Measurements from ENCODE around the gene NLGN1.

The NLGN1 gene

GRCh38 chr3:173923204-173923603, 525.7 kb downstream of the NLGN1 start:
- no peak for DNase-seq

- no peak for DNase-seq
Measured at GRCh38 chr3:173930251-173930650, 532.7 kb downstream of the NLGN1 start.

DNA sequence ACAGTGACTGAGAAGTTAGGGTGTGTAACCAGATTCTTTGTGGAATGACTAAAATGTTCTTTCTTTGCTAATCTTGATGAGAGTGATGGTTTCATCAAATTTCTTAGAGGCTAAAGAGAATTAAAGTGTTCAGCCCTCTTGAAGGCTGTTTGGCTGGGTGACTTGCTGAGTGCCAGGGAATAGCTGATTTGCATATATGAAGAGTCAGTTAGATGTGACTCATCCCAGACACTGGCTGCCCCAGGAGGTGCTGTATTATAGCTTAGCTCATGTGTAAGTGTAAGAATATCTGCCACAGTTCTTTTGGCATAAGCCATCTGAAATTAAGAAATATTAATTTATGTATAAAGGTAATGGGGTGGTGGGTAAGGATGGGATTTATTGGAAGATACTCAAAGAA, 535.1 kb downstream of the NLGN1 start:
- DNase-seq = no peak

DNA sequence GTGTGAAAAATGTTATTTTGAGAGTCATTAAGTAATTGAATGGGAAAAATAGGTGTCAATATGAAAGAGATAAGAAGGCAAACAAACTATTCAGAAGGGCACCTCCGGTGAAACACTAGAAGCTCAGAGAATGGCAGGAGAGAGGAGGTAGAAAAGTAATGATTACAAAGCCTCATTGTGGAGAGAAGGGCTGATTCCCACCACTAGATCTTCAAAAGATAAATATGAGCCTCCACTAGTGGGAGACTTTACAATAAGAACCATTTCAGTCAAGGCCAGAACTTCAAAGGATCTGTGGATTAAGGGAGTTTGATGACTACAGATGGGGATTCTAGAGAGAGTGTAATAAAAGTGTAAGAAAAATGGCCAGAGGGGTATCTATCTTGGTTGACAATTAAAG, 535.6 kb downstream of the NLGN1 start:
- DNase-seq = no peak

DNA sequence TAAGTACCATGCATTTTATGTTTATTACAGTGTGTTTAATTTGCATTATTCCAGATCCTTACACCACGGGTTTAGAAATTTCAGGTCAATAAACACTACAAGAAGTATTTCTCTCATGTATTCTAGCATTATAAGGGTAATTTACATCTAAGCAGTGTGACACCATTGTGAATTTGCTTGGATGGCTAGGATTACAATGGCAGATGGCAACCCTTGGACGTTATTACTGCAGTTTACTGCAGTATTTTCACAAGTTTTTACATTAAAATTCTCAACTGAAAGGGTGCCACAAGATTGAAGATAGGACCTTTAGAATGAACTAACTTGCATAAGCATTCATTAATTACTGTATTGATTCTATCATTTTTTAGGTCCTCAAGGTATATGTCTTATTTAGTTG, 538.8 kb downstream of the NLGN1 start:
- DNase-seq = no peak

DNA sequence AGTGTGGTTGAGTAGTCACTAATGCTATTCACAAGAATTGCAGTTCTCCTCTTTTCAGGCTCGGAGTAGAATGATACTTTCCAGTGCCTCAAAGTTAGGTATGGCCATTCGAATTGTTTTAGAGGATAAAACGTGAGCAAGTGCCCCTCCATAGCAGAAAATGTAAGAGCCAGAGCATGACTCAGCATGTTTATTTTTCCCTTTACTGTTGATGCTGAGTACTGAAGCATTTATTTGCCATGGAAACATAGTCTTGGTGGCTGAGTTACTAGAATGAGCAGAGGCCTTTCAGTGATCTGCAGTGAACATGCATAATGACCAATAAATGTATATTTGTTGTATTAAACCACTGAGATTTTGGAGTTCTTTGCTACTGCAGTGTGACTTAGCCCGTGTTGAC, 540.6 kb downstream of the NLGN1 start:
- no peak for DNase-seq

GRCh38 chr3:173938616-173939015, 541.1 kb downstream of the NLGN1 start:
- no peak for DNase-seq

GRCh38 chr3:173939331-173939730, 541.8 kb downstream of the NLGN1 start:
- no peak for DNase-seq

DNA sequence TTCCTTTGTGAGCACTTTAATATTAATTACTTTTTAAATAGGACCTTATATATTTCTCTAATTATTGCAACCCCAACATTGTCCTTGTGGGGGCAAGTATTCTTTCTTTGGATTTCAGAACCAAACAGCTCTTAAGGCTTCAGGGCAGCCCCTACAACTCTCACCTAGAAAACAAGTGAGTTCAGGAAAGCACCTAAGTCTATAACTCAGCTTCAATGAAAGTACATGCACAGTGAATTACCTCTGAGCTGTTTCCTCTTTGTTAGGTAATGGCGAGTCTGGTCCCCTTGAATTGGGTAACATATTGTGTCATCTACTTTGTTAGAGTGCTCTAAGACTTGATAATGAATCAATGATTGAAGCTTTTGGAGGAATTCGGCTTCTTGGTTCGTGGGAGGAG, 545.7 kb downstream of the NLGN1 start:
- no peak for DNase-seq

DNA sequence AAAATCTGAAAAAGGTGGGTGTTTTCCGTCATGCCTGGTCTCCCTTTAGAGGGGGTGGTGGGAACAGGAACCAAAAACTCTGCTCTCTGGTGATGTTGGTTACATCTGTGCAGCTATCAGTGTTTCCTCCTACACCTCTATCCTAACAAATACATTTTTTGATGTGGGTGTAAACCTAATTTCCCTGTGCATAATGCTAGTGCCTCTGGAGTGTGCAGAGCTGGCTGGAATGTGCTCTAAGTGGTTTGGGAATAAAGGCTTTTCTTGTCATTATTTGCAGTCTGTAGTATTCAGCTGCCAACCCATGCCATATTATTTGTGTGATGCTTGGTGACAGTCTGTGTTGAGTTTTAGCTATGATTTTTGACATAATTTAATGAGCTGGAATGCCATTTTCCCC, 547.6 kb downstream of the NLGN1 start:
- no peak for DNase-seq

GRCh38 chr3:173945806-173946205, 548.3 kb downstream of the NLGN1 start:
- no peak for DNase-seq

DNA sequence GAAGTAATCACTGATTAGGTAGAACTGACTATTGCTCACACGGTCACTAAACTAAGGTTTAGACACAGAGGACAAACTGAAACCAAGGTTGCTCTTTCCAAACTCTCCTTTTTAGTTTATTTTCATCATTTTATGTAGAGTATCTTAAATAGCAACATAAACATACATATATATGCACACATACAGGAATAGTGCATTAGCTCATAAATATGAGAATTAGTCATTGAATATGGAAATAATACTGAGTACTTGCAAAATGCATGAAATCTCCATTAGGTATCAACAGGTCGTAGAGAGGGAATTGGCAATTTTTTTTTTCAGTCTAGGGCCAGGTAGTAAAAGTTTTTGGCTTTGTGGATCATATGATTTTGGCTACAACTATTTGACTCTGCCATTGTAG, 557.1 kb downstream of the NLGN1 start:
- no peak for DNase-seq

DNA sequence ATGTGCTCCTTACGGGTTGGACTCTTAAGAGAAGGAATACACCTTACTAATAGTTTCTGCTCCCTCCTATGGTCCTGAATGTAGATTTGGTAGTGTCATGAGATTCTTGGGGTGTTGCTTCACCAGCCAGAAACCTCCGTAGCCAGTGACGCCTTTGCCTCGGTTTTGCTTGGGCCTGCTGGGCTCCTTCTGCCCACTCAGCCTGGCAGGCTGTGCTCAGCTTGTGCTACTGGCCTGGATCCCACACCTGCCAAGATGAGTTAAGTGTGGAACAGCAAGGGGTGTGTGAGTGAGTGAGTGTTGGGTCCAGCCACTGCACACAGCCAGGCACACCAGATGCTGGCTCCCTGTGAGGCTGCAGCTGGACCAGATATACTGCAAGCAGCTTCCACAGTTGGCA, 560.1 kb downstream of the NLGN1 start:
- no peak for DNase-seq

- DNase-seq = no peak
Measured at GRCh38 chr3:173958805-173959204, 561.3 kb downstream of the NLGN1 start.

DNA sequence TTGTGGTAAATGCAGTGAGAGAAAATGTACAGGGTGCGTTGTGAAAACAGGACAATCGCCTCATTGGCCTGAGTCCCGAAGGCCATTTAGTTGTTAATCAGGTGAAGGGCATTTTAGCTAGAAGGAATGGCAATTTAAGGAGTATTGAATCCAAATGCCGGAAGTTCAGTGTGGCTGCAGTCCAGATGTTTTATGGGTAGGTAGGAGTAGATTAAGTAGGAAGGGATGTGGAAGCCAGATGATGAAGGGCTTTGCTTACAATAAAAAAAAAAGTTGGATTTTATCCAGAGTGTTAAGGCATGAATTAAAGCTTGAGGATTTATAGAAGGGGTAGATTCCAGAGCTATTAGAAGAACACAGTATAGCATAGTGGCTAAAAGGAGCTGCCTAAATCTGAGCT, 572.7 kb downstream of the NLGN1 start:
- no peak for DNase-seq

DNA sequence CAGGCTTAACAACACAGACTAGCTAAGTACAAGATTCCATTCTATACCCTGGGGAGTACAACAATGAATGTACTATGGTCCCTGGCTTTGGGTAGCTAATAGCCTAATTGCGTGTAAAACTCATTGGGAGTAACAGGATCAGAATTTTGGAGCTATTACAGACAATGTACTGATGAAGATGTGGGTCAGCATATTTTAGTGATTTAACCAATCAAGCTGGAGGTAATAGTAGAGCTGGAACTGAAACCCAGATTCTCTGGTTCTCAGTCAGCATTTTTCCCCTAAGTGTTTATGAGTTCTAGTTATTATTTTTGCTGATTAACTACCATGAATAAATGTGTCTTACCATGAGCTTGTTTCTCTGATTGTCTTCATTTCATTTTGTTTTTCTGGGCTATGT, 578.7 kb downstream of the NLGN1 start:
- no peak for DNase-seq

DNA sequence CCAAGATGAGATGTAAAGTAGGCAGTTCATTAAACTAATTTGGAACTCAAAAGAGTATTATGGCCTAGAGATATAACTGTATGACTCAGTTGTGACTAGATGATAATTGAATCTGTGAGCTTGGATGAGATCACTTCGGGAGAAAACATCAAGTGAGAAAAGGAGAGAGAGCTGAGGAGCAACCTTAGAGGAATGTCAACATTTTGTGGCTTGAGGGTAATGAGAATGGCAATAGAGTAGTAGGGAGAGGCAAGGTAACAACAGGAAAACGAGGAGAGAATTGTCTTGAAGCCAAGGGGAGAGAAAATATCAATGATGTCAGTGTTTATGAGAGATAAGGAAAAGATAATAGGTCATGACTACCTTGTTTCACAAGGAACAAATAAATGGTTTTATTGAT, 580.2 kb downstream of the NLGN1 start:
- no peak for DNase-seq

GRCh38 chr3:173983343-173983742, 585.8 kb downstream of the NLGN1 start:
- no peak for DNase-seq

- no peak for DNase-seq
Measured at GRCh38 chr3:173986861-173987410, 589.4 kb downstream of the NLGN1 start.

DNA sequence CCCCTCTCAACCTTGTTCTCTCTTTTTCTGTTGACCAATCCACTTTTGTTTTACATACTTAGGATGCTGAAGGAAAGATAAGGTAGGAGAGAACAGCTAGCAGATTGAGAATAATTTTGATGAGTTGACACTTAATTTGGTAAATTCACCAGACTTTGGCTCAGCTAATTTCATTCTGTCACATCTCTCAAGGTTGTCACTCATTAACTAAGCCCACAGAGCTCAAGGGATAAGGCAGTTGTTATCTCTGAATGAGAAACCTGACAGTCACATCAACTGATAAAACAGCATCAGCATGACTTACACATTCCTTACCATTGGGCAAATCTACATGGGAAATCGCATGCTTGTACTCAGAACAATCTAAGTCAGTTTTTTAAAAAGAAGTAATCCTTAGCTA, 591.4 kb downstream of the NLGN1 start:
- no peak for DNase-seq

GRCh38 chr3:173992416-173992815, 594.9 kb downstream of the NLGN1 start:
- no peak for DNase-seq

DNA sequence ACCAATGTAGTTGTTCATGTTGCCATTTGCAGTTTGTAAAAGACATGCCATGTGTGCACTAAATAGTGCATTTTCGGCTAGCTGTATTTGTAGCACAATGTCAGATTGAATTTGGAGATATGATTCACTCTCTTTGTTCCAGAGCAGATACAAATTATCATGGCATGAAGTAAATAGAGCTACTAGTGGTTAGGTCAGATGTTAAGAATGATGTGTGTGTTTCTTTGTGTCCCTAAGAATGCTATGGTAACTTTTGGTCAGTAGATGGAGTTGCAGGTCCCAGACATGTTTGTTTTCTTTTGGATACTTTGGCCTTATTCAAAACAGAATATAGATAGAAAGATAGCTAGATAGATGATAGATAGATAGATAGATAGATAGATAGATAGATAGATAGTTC, 595.8 kb downstream of the NLGN1 start:
- DNase-seq = no peak

GRCh38 chr3:174000675-174001074, 603.1 kb downstream of the NLGN1 start:
- DNase-seq = no peak

GRCh38 chr3:174002543-174002942, 605.0 kb downstream of the NLGN1 start:
- DNase-seq = no peak

DNA sequence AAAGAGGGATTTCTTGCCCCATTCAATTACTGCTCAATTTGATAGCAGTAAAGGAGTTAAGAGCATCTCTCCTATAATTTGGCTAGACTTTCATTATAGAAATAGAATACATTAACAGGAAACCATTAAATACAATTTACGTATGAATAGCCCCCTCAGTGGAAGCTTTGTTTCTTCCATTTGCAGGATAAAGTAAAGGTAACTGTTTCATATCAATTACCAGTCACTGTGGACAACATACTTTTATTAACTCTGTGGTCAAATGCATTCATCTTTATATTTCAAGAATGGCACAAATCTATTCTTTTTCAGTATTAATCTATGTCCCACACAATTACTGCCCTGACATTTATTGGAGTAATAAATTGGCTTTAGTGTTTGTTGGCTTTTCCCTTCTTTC, 613.4 kb downstream of the NLGN1 start:
- no peak for DNase-seq

GRCh38 chr3:174016186-174016585, 618.6 kb downstream of the NLGN1 start:
- DNase-seq = no peak
